Embryonic facial prominence (tissue), 1 donor: ENCODE measurements around the gene LRRC31.

Source experiments
- DNase-seq: peaks from one replicate; pipeline ENCODE4 v3.0.0-alpha.2; 2016; ENCODE audit errors: extremely low spot score

Gene LRRC31

DNA sequence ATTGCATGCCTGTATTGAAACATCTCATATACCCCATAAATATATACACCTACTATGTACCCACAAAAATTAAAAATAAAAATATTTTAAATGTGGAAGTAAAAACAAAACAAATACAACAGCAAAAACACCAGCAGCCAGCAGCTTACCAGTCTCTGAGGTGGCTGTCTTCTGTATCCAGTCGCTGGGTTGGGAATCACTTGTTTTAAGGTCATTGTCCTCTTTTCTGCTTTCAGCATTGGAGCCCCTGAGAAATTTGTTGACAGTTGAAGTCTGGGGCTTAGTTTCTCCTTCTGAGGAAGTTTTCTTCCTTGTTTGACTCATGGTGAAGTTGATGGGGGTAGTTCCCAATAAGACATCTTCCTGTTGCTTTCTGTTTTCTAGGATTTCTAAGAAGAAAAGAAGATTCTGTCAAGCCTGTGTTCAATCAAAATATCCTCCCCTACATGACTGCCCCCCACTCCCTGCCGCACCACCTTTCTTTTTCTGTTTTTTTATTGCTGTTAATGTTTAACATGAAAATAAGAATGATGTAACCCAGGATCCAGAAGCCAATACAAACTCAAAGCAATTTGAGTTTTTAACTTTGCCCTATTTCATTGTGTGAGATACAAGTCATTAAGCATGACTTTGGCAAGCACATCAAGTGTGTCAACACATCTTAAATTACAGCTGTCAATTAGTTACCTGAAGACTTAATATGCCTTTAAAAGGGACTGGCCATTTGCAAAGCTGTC lies at the start of gene LRRC31:
Gene LRRC31 (minus strand): TSS at position 452 of the 737 bp plus-strand sequence. CDS start 128 bp downstream, at position 324.
- no peak for DNase-seq

- DNase-seq, result no peak
Measured at GRCh38 chr3:169914321-169914720, 44.6 kb upstream of the LRRC31 start.

- no peak for DNase-seq
Measured at GRCh38 chr3:169913323-169913722, 43.6 kb upstream of the LRRC31 start.

GRCh38 chr3:169911272-169911671 lies 41.5 kb upstream of the LRRC31 start, which contains the start of gene SAMD7:
SAMD7 (plus strand) TSS chr3:169911572; CDS start chr3:169919499, 7,927 bp downstream.
- DNase-seq, result no peak

DNA sequence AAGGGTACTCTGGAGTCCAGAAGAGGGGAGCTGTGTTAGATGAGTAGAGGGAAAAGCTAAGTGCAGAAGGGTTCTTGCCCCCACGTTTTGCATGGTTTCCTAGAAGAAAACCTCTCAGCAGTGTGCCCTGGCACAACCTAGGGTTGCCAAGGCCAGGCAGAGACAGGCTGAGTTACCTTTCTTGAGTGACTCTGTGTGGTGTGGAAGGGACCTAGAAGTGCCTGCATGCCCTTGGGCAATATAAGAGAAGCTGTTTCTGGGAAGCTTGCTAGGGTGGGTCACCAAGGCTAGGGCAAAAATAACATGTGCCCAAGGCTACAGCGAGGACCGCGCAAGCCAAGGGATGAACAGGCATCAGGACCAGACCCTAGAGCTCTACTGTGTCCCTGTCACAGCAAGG lies 38.2 kb upstream of the LRRC31 start:
- no peak for DNase-seq

GRCh38 chr3:169907476-169907875 lies 37.7 kb upstream of the LRRC31 start:
- DNase-seq, result no peak

GRCh38 chr3:169905404-169905803 lies 35.7 kb upstream of the LRRC31 start:
- no peak for DNase-seq

GRCh38 chr3:169901453-169901852 lies 31.7 kb upstream of the LRRC31 start:
- no peak for DNase-seq

DNA sequence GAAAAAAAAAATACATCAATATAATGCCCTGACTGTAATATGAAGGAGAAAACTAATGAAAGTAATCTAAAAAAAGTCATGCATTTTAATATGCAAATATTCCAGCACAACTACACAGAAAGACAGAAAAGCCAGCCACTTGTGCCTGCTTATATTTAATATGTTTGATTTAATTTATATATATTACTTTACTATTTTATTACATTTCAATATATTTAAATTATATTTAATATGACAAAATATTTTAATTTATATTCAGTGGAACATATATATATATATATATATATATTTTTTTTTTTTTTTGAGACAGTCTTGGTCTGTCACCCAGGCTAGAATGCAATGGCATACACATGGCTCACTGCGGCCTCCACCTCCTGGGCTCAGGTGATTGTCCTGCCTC lies 27.5 kb upstream of the LRRC31 start:
- no peak for DNase-seq

- DNase-seq, result no peak
Measured at GRCh38 chr3:169895072-169895471, 25.3 kb upstream of the LRRC31 start.

DNA sequence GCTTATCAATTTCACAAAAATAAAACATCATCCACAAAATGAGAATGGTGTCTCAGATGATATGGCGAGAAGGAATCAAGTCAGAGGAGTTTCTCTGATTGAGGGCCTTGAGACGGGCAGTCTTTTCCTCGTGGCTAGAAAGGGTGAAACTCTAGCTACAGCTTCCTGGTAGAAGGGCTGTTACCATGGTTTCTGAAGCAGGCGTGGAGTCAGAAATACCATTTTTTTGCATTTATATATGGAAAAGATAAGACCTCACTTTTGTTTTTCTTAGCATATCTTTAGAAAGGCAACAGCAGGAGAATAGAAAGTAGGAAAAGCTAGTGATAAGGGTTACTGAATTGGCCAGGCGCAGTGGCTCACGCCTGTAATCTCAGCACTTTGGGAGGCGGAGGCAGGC lies 24.4 kb upstream of the LRRC31 start:
- DNase-seq, result no peak

- no peak for DNase-seq
Measured at GRCh38 chr3:169891886-169892285, 22.2 kb upstream of the LRRC31 start.

DNA sequence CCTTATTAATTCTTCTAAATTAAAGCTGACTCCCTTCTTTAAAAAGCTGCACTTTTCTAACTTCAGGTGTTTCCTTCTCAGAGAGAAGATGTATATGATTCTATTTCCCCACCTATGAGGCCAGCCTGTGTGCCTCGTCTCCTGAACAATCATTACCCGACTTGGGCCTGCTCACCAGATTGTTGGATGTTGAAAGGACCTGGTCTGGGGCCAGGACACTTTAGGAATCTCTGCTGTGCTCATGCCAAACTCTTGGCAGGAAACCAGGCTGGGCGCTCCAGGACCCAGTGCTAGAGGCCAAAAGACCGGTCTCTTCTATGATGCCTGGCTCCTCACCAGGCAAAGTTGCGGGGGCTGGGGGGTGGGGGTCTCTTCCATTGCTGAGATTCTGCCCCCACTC lies 16.9 kb upstream of the LRRC31 start:
- DNase-seq, result no peak

DNA sequence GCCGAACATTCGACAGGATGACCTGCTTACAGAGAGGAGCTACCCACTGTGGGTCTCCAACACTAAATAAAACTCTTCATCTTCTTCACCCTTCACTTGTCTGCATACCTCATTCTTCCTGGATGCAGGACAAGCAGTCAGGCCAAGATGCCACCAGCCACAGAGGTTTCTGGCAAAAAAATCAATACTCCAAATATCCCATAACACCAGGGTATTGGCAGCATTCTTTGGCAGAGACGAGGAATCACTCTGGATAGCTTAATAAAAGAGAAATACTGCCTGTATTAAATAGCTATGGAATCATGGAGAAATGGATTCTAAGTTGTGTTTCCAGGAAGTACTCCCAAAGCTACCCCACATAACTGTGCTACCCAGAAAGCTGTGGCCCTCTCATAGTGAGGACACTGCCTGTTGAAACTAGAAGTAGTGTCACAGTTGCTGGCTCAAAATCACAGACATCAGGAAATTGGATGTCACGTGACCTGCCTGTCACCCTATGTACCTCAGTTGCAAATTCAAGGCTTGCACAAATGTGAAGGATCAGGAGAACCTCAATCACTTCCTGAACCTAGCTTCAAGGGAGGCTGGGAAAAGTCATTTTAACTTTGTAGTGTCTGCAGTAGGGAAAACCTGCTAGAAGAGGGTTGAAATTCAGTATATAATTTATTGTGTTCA lies 11.0 kb upstream of the LRRC31 start:
- no peak for DNase-seq

DNA sequence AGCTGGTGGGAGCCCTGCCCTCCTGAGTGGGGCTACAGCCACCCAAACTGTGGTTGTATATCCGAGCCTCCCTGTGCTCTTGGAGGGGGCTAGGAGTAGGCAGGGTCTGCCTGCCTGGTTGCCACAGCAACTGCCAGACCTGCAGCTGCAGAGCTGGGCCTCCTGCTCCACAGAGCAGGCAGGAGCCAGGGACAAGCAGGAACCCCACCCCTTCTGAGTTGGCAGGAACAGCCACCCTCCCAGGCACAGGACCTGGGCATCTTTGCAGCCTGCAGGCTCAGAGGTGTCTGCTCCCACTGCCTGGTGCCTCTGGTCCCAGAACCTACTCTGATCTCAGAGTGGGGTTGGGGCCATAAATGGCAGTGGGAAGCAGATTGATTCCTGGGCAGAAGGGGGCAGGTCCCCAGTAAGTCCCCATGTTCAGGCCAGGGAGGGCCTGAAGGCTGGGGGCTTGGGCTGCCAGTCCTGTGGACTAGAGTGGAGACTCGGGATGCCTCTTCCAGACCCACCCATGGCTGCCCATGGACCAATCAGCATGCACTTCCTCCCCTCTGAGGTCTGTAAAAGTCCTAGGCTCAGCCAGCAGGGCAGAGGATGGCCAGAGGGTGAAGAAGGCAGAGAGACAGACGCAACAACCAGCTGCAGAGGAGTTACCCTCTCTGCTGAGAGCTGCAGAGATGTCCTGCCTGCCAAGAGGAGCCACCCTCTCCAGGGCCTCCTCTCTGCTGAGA lies 10.3 kb upstream of the LRRC31 start:
- DNase-seq, result no peak

DNA sequence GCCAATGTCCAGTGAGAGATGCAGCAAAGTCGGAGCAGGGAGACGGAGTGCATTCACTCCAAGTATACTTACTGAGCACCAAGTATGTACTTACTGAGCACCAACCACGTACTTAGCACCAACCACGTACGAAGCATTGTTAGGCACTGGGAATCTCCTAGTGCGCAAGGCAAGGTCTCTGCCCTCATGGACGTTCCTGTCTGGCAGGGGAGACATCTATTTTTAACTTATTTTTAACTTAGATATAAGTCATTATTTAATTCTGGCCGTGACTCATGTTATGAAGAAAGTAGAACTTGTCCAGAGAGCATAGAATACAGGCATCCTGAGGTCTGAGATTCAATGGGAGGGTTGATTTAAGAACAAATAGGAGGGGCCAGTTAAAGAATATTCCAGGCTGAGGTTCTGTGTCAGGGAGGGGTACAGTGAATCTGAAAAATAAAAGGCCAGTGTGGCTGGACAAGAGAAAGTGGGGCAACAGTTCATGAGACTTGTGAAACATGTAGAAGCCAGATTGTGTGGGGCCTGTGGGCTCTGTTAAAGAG lies 9.3 kb upstream of the LRRC31 start:
- no peak for DNase-seq

GRCh38 chr3:169871129-169871886 lies 1.6 kb upstream of the LRRC31 start:
- no peak for DNase-seq

DNA sequence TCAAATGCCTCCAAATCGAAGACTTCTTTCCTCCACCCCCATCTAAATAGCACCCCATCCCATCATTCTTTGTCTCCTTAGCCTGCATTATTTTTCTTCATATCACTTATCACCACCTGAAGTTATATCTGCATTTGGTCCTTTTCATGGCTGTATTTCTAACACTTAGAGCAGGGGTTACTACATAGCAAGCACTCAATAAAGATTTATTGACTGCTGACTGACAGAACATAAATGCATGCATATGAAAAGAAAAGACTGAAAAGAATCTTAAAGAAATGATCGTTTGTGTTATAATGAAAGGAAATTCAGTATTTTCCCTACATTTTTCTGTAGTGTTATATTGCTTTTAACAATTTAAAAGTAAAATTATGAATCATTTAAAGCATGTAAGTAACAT lies 1.4 kb downstream of the LRRC31 start:
- no peak for DNase-seq

DNA sequence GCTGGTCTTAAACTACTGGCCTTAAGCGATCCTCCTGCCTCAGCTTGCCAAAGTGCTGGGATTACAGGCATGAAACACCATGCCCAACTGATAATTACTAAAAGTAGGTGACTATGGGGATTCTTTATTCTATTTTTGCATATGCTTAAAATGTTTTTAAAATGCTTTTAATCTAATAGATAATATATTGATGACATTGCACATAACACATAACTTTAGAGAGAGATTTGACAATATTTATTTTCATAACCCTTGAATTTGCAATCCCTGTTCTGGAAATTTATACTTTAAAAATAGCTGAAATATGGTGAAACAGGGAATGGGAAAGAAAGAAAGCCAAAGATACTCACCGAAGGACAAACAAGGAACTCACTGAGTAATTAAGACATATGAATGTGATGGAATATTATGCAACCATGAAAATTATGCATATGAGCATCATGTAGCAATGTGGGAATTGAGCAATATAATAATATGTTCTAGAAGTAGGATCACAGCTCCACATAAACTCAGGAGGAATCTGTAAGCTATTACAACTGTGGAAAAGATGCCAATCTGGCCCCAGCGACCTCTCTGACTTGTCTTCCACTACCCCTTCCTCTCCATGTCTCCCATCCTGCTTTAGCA lies 2.0 kb downstream of the LRRC31 start:
- no peak for DNase-seq

DNA sequence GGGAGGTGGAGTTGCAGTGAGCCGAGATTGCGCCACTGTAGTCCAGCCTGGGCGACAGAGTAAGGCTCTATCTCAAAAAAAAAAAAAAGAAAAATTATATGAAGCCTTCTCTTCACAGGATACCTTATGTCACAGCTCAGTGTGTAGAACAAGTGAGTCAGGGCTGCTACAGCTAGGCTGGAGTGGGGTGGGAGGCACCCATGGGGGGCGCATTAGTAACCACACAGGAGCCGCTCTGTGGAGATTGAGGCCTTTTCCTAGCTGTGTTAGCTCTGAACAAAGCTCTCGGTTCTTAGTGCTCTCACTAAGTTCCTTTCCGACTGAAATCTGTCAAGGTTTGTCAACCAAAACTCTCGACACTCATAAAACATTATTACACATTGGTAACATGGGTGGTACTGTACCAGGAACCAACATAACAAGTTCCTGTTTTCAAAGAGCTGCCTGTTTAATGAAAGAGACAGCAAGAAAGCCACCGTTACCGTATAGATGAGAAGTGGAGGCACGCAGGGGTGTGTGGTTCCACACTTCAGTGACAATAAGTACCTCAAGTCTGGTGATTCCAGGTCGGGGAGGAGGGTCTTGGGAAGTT lies 4.5 kb downstream of the LRRC31 start:
- no peak for DNase-seq

DNA sequence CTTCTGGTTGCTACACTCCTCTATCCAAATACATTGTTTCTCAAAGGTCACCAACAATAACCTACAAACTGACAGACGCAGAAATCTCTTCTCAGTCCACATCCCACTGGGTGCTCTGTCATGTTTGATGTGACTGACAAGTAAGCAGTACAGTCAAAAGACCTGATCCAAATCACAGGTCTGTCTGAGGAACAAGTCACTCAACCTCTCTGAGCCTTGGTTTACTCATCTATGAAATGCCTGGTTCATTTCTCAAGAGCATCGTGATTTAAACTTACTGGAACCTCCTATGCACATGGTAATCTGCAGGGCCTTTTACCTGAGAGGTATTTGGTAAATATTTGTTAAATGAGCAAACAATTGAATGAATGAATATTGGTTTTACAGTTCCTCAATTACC lies 5.5 kb downstream of the LRRC31 start:
- no peak for DNase-seq
